GM18909 (cell line): ENCODE data around the gene C1orf74.

ENCODE experiments used
- ATAC-seq: cut with Tn5 transposase; IDR thresholded peaks from one replicate; pipeline ENCODE4 v1.9.1; 2021; ENCODE audit warnings: mild to moderate bottlenecking; ENCODE audit not compliant: unreplicated experiment, poor library complexity

The C1orf74 gene

GRCh38 chr1:209749205-209749604 lies 35.2 kb downstream of the C1orf74 start:
- ATAC-seq, result no peak

- no peak for ATAC-seq
Observed at GRCh38 chr1:209748620-209749019, 35.7 kb downstream of the C1orf74 start.

GRCh38 chr1:209747580-209748262 lies 36.6 kb downstream of the C1orf74 start:
- ATAC-seq, result peak; percentile 84

- no peak for ATAC-seq
Observed at GRCh38 chr1:209746451-209747165, 37.8 kb downstream of the C1orf74 start.

GRCh38 chr1:209743145-209743482 lies 41.2 kb downstream of the C1orf74 start:
- ATAC-seq, result no peak

- no peak for ATAC-seq
Observed at GRCh38 chr1:209742409-209743144, 41.8 kb downstream of the C1orf74 start.

- no peak for ATAC-seq
Observed at GRCh38 chr1:209741889-209742288, 42.5 kb downstream of the C1orf74 start.

GRCh38 chr1:209741193-209741592 lies 43.2 kb downstream of the C1orf74 start:
- ATAC-seq, result no peak

- no peak for ATAC-seq
Observed at GRCh38 chr1:209738270-209738669, 46.1 kb downstream of the C1orf74 start.

GRCh38 chr1:209737118-209737505 lies 47.2 kb downstream of the C1orf74 start:
- no peak for ATAC-seq

GRCh38 chr1:209736490-209737117 lies 47.8 kb downstream of the C1orf74 start:
- no peak for ATAC-seq

- ATAC-seq, result no peak
Observed at GRCh38 chr1:209733409-209734192, 50.8 kb downstream of the C1orf74 start.

GRCh38 chr1:209732725-209733124 lies 51.6 kb downstream of the C1orf74 start:
- ATAC-seq, result no peak

- ATAC-seq, result no peak
Observed at GRCh38 chr1:209729436-209729835, 54.9 kb downstream of the C1orf74 start.
